GM18498 (cell line): ENCODE measurements around the gene ZPR1.
"Not testable (repeated sequence)": the region's sequence is repeated elsewhere in the genome, so short reads cannot be mapped to it uniquely, and the experiment has no call there.

Experiments
- ATAC-seq: cut with Tn5 transposase; IDR thresholded peaks from one replicate; pipeline ENCODE4 v1.9.1; 2021; ENCODE audit warnings: mild to moderate bottlenecking, moderate library complexity; ENCODE audit not compliant: unreplicated experiment

Gene ZPR1

GRCh38 chr11:116762132-116762531 is 25.7 kb downstream of the ZPR1 start:
- no peak for ATAC-seq

- not testable (repeated sequence) for ATAC-seq
Measured at GRCh38 chr11:116756044-116756443, 31.8 kb downstream of the ZPR1 start.

- no peak for ATAC-seq
Measured at GRCh38 chr11:116750070-116750718, 37.6 kb downstream of the ZPR1 start.

GRCh38 chr11:116742104-116742503 is 45.7 kb downstream of the ZPR1 start:
- no peak for ATAC-seq

GRCh38 chr11:116740741-116741140 is 47.1 kb downstream of the ZPR1 start:
- ATAC-seq, result no peak

DNA sequence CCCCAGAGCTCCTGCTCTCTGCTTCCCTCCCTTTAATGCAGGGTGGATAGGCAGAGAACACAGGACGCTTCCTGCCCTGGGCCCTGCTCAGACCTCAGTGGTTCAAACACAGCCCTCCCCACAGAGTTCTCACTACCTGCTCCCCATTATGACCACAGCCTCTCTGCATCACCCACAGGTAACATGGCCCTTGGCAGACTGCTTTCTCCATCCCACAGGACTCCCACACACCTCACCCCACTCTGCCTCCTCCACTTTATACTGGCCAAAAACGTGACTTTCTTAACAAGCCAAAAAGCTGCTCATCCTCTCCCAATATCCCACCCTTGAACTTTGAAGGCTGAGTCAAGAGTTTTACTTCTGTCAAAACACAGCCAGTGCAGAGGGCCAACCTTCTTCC is 48.8 kb downstream of the ZPR1 start:
- ATAC-seq, result no peak

- ATAC-seq, result no peak
Measured at GRCh38 chr11:116736763-116737162, 51.1 kb downstream of the ZPR1 start.

- ATAC-seq, result no peak
Measured at GRCh38 chr11:116733969-116734508, 53.8 kb downstream of the ZPR1 start.

DNA sequence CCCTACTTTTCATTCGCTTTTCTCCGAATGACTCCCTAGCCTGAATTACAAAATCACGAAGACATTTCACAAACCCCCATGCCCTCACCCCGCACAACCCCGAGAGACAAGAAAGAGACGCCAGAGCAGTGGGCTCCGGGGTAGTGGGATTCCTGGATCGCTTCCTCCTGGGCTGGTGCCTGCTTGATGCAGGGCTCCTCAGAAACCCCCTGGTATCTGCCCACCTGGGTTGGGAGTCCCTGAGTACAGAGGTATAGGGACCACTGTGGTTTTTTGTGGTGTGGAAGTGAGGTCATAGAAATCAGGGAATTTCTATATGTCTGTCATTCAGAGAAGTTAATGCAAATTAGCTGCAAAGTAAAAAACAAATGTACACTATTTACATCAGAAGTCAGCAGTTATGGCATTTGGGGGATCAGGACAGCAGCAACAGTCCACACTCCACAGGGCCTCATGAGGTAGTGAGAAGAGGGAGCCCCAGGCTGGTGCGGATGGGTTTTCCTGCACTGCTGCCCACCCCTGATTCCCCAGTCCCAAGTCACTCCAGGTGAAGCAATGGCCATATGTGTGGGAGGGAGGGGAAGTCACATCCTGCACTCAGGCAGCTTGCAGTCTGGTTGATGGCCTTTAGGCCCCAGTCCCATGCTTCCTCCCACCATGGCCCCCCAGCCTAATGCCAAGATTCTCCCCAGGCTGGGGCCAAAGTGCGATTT is 54.6 kb downstream of the ZPR1 start:
- peak; percentile 34 for ATAC-seq

DNA sequence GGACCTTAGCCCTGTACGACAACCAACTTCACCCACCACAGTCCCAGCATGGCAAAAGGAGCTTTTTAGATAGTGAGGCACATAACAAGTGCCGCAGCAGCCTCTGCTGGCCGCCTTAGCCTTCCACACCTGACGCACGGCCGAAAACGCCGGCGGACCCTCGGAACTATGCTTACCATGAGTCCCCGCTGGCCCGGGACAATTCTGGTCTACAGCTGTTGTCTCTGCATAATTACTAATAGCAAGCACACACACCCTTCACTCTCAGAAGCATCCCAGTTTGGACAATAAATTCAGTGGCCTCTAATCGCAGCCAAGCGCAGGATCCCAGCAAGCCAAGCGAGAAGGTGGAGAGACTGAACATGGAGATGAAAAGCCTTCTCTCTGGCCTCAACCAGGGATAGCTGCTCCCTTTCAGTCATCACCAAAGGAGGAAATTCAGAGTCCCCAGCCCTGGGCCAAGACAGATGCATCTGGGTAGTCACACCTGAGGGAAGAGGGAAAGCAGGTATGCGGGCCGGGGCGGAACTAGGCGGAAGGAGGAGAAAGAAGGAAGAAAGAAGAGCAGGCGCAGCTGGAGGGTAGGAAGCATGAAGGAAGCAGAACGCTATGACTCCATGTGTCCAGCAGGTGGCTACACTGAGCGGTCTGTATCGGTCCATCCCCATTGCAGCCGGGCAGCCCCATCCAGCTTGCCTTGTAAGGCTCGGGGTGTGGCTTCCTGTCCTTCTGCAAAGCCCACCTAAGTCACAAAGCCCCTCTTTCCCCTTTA is 55.4 kb downstream of the ZPR1 start:
- ATAC-seq, result peak; percentile 83

DNA sequence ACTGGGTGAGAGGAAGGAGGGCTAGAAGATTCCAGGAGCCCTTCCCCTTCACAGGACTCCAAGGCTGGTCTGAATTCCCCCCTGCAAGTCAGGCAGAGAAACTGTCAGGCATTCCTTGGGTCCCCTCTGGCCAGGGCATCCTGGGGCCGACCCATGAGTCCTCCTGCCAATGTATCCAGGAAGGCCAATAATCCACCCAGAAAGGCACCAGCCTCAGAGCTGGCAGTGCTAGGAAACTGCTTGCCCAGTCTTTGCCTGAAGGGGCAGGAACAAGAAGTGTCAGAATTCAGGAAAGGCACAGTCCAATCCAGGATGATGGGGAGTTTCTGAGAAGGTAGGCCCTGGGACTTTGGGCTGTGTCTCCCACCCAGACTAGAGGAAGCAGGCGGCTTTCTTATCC is 56.0 kb downstream of the ZPR1 start:
- ATAC-seq, result no peak

- no peak for ATAC-seq
Measured at GRCh38 chr11:116731097-116731761, 56.6 kb downstream of the ZPR1 start.

- ATAC-seq, result no peak
Measured at GRCh38 chr11:116730601-116731000, 57.2 kb downstream of the ZPR1 start.

DNA sequence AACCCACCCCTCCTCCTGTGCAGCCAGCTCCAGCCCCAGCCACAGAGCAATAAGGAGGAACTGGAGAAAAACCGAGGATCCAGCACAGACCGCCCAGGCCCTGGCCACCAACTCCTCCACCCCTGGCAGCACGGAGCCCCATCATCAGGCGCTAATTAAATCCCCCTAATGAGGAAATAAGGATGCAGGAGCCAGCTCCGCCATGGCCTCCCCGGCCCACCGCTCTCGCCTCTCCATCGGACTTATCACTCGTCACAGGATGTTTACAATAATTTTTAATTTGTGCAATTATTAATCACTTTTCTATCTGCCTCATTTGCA is 57.6 kb downstream of the ZPR1 start:
- no peak for ATAC-seq

DNA sequence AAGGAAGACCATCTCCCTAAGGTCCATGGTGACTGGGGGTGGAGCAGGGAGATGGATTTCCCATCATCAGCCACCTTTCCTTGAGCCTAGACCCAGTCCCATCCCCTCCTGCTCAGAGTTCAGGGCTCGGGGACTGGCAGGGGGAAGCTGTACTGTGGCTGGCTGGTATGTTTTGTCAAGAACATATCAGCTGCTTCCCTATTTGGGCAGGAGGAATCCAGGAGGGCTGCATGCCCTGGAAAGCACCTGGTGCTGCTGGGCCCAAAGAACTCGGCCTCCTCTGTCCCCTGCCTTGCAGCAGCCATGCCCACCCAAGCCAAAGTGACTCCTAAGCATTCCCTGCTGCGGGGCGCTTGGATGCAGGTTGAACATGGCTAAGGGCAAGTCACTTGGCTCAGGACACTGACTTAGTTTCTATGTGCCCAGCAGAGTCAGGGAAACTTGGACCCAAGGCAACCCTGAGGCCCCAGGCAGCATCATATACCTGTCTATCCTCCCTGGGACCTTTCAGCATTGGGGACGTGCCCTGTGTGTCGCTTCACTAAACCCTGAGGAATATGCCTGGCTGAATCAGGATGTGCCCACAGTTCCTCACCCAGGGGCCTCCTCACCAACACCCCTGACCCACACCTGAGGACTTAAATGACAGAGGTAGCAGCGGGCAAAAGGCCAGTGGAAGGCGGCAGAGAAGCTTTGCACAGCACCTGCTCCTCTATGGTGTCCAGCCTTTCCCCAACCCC is 58.2 kb downstream of the ZPR1 start:
- no peak for ATAC-seq

DNA sequence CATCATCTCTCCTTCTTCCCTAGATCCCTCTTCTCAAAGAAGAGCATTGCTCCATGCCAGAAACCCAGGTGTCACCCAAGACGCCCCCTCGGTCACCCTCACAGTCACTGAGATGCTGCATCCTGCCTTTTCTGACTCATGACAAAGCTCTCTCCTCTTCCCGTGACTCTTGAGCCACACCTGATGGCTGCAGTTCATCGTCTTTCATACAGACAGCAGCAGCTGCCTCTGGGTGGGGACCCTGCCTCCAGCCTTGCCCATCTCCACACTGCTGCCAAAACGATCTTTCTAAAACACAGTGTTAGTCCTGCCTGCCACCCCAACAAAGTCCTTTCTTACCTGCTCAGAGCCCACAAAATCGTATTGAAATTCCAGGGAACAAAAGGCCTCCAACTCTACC is 59.8 kb downstream of the ZPR1 start:
- no peak for ATAC-seq

- ATAC-seq, result no peak
Measured at GRCh38 chr11:116725434-116726221, 62.2 kb downstream of the ZPR1 start.

DNA sequence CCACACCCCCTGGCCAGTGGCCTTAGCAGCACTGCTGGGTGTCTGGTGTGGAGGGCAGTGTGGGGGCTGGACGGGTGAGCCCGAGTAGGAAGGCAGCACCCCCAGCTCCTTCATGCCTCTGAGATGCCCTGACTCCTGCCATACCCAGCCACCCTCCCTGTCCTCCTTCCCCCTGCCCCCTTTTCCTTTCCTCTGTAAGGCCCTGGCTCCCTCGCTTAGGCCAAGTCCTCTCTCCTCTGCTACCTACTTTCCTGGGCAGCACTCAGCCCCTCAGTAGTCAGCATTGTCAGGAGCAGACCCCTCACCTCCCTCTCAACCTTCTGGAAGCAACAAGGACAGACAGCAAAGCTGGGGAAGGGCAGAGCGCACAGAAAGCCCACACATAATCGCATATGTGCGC is 63.0 kb downstream of the ZPR1 start:
- ATAC-seq, result no peak
